ENCODE results near the gene ACTG1.

DNA sequence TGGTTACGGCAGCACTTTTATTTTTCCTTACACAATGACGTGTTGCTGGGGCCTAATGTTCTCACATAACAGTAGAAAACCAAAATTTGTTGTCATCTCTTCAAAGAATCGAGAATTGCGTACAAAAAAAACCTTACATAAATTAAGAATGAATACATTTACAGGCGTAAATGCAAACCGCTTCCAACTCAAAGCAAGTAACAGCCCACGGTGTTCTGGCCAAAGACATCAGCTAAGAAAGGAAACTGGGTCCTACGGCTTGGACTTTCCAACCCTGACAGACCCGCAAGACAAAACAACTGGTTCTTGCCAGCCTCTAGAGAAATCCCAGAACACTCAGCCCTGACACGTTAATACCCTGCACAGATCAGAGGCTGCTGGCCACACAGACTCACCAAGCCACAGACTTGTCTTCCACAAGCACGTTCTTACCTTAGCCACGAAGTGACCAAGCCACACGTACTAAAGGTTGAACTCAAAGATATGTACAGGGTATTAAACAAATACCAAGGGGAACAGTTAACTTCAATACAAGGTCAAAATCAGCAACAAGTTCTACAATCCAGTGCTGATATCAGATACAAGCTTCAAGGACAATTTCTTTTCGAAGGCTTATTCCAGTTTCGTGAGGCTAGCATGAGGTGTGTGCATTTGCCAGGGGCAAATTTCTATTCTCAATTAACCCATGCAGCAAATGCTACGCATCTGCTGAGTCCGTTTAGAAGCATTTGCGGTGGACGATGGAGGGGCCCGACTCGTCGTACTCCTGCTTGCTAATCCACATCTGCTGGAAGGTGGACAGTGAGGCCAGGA, 2.4 kb downstream of the ACTG1 start:
- no peak for TF ChIP-seq FOS (IDR thresholded peaks at IDR 0.05; ENCODE audit: low read depth, low read length)
- TF ChIP-seq, protein P1, sequence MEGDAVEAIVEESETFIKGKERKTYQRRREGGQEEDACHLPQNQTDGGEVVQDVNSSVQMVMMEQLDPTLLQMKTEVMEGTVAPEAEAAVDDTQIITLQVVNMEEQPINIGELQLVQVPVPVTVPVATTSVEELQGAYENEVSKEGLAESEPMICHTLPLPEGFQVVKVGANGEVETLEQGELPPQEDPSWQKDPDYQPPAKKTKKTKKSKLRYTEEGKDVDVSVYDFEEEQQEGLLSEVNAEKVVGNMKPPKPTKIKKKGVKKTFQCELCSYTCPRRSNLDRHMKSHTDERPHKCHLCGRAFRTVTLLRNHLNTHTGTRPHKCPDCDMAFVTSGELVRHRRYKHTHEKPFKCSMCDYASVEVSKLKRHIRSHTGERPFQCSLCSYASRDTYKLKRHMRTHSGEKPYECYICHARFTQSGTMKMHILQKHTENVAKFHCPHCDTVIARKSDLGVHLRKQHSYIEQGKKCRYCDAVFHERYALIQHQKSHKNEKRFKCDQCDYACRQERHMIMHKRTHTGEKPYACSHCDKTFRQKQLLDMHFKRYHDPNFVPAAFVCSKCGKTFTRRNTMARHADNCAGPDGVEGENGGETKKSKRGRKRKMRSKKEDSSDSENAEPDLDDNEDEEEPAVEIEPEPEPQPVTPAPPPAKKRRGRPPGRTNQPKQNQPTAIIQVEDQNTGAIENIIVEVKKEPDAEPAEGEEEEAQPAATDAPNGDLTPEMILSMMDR (conservative IDR thresholded peaks at IDR 0.05; ENCODE audit: low read depth, low read length) = no peak
- no peak for TF ChIP-seq USF2 (IDR thresholded peaks at IDR 0.05; ENCODE audit: low read depth, low read length)
- TF ChIP-seq MAZ (IDR thresholded peaks at IDR 0.05; ENCODE audit: borderline replicate concordance, low read depth, low read length) = no peak
- no peak for TF ChIP-seq RAD21 (IDR thresholded peaks at IDR 0.05; ENCODE audit: low read length)
